HepG2 (cell line): ENCODE results near the gene LMNTD1. TPM values are rescaled to one million over a fixed set of nuclear protein-coding genes. Genes with fewer than 3 reads are reported as not detected.

ENCODE experiments used
- NCOA1 ChIP-seq: sonication (generic); formaldehyde crosslinking; IDR thresholded peaks from 2 replicates; pipeline ENCODE4 v1.9.0; 2021; ENCODE audit warnings: missing genetic modification reagents
- ZNF672 ChIP-seq: sonication (generic); formaldehyde crosslinking; IDR thresholded peaks from 2 replicates; pipeline ENCODE4 v1.8.1; 2022; ENCODE audit warnings: missing genetic modification reagents
- polyA plus RNA-seq, 8 experiments: library from polyadenylated mRNA; depleted of rRNA in 3 of 8; stranded (reverse) in 7 of 8; unstranded in 1 of 8; fragments of >200 nt; fragmentation: Illumina TruSeq in 4 of 8; extraction: Trizol in 4 of 8; gene quantifications; 2 replicates each; pipeline versions ENCODE4 v1.2.1 to v1.2.3, GENCODE V29; 2011 to 2016; ENCODE audit warnings: low read depth in 4 of 8, missing spikeins in 1 of 8, mixed read lengths in 1 of 8; ENCODE audit not compliant: insufficient read depth in 1 of 8
- total RNA-seq, 5 experiments: library from RNA; depleted of rRNA; stranded (reverse); fragments of >200 nt; fragmentation: Illumina TruSeq; extraction: Trizol; gene quantifications; 2 replicates each; pipeline ENCODE4 v1.2.3, GENCODE V29; 2016; ENCODE audit warnings: low read depth in 1 of 5
- TF ChIP-seq, protein P1 (sequence below): sonication (generic); formaldehyde crosslinking; IDR thresholded peaks from 2 replicates; pipeline ENCODE4 v1.4.0; 2020; ENCODE audit warnings: missing genetic modification reagents
- TF ChIP-seq, protein P2 (sequence below): sonication (generic); formaldehyde crosslinking; IDR thresholded peaks from 2 replicates; pipeline ENCODE4 v1.9.0; 2022; ENCODE audit warnings: low read depth, missing genetic modification reagents
- TF ChIP-seq, protein P3 (sequence below): sonication (generic); formaldehyde crosslinking; IDR thresholded peaks from 2 replicates; pipeline ENCODE4 v1.4.0; 2020; ENCODE audit warnings: missing genetic modification reagents, mild to moderate bottlenecking, borderline replicate concordance
- TF ChIP-seq, protein P4 (sequence below): sonication (generic); formaldehyde crosslinking; IDR thresholded peaks from 2 replicates; pipeline ENCODE4 v1.9.0; 2022; ENCODE audit warnings: missing genetic modification reagents, mild to moderate bottlenecking, borderline replicate concordance

The LMNTD1 gene
- total and polyA plus RNA-seq, 2 of the 13 experiments (the other 11 are each of a cell fraction or from before 2014, with no cell fraction given), result not detected

- TF ChIP-seq, protein P1, sequence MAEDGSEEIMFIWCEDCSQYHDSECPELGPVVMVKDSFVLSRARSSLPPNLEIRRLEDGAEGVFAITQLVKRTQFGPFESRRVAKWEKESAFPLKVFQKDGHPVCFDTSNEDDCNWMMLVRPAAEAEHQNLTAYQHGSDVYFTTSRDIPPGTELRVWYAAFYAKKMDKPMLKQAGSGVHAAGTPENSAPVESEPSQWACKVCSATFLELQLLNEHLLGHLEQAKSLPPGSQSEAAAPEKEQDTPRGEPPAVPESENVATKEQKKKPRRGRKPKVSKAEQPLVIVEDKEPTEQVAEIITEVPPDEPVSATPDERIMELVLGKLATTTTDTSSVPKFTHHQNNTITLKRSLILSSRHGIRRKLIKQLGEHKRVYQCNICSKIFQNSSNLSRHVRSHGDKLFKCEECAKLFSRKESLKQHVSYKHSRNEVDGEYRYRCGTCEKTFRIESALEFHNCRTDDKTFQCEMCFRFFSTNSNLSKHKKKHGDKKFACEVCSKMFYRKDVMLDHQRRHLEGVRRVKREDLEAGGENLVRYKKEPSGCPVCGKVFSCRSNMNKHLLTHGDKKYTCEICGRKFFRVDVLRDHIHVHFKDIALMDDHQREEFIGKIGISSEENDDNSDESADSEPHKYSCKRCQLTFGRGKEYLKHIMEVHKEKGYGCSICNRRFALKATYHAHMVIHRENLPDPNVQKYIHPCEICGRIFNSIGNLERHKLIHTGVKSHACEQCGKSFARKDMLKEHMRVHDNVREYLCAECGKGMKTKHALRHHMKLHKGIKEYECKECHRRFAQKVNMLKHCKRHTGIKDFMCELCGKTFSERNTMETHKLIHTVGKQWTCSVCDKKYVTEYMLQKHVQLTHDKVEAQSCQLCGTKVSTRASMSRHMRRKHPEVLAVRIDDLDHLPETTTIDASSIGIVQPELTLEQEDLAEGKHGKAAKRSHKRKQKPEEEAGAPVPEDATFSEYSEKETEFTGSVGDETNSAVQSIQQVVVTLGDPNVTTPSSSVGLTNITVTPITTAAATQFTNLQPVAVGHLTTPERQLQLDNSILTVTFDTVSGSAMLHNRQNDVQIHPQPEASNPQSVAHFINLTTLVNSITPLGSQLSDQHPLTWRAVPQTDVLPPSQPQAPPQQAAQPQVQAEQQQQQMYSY, result no peak
- TF ChIP-seq, protein P2, sequence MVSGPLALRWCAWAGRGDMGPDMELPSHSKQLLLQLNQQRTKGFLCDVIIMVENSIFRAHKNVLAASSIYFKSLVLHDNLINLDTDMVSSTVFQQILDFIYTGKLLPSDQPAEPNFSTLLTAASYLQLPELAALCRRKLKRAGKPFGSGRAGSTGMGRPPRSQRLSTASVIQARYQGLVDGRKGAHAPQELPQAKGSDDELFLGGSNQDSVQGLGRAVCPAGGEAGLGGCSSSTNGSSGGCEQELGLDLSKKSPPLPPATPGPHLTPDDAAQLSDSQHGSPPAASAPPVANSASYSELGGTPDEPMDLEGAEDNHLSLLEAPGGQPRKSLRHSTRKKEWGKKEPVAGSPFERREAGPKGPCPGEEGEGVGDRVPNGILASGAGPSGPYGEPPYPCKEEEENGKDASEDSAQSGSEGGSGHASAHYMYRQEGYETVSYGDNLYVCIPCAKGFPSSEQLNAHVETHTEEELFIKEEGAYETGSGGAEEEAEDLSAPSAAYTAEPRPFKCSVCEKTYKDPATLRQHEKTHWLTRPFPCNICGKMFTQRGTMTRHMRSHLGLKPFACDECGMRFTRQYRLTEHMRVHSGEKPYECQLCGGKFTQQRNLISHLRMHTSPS (CRISPR knock-in tag), result no peak
- TF ChIP-seq ZNF672 (no peak), NCOA1 (CRISPR knock-in tag) (no peak)
- TF ChIP-seq, protein P3, sequence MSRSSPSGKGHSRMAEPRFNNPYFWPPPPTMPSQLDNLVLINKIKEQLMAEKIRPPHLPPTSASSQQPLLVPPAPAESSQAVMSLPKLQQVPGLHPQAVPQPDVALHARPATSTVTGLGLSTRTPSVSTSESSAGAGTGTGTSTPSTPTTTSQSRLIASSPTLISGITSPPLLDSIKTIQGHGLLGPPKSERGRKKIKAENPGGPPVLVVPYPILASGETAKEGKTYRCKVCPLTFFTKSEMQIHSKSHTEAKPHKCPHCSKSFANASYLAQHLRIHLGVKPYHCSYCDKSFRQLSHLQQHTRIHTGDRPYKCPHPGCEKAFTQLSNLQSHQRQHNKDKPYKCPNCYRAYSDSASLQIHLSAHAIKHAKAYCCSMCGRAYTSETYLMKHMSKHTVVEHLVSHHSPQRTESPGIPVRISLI (CRISPR knock-in tag), result no peak
- TF ChIP-seq, protein P4, sequence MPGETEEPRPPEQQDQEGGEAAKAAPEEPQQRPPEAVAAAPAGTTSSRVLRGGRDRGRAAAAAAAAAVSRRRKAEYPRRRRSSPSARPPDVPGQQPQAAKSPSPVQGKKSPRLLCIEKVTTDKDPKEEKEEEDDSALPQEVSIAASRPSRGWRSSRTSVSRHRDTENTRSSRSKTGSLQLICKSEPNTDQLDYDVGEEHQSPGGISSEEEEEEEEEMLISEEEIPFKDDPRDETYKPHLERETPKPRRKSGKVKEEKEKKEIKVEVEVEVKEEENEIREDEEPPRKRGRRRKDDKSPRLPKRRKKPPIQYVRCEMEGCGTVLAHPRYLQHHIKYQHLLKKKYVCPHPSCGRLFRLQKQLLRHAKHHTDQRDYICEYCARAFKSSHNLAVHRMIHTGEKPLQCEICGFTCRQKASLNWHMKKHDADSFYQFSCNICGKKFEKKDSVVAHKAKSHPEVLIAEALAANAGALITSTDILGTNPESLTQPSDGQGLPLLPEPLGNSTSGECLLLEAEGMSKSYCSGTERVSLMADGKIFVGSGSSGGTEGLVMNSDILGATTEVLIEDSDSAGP, result no peak
- TF ChIP-seq, all 625 proteins: peak for 0
Measured at GRCh38 chr12:25449007-25449406, 104.1 kb downstream of the LMNTD1 start (continued).
